Right lung (tissue), 5 donors: ENCODE measurements around the gene CDADC1. TPM values are rescaled to one million over a fixed set of nuclear protein-coding genes. Genes with fewer than 3 reads are reported as not detected.
"Not testable (repeated sequence)": the region's sequence is repeated elsewhere in the genome, so short reads cannot be mapped to it uniquely, and the experiment has no call there.

Experiments used
- DNase-seq, 2 donors: peaks; one replicate each; pipeline ENCODE4 v3.0.0-alpha.2; 2013
- polyA plus RNA-seq, 5 donors: library from polyadenylated mRNA; unstranded; fragments of 120-200 nt; gene quantifications; one replicate each; pipeline versions ENCODE4 v1.2.1 to v1.2.3, GENCODE V29; 2013; ENCODE audit warnings: inconsistent platforms in 1 of 5, low replicate concordance in 1 of 5; ENCODE audit not compliant: insufficient read length in 5 of 5, insufficient read depth in 1 of 5

The CDADC1 gene
- polyA plus RNA-seq, 5 donors: 13.3 to 17.6 (median 16.5) TPM

- no peak for DNase-seq
These were observed 64.1 kb downstream of the CDADC1 start for GRCh38 chr13:49311816-49312215.

- no peak for DNase-seq
These were observed 66.7 kb downstream of the CDADC1 start for GRCh38 chr13:49314344-49314882.

GRCh38 chr13:49315036-49315565, 67.4 kb downstream of the CDADC1 start:
- DNase-seq: no peak

GRCh38 chr13:49315756-49316482, 68.2 kb downstream of the CDADC1 start:
- no peak for DNase-seq

GRCh38 chr13:49319551-49319950, 71.8 kb downstream of the CDADC1 start:
- no peak for DNase-seq

GRCh38 chr13:49319951-49320350, 72.2 kb downstream of the CDADC1 start:
- no peak for DNase-seq

- DNase-seq: no peak
These were observed 73.2 kb downstream of the CDADC1 start for GRCh38 chr13:49320975-49321374.

GRCh38 chr13:49322702-49323101, 75.0 kb downstream of the CDADC1 start:
- DNase-seq: no peak

- no peak for DNase-seq
These were observed 75.6 kb downstream of the CDADC1 start for GRCh38 chr13:49323344-49323743.

GRCh38 chr13:49326222-49326917, 78.6 kb downstream of the CDADC1 start:
- DNase-seq: no peak

- not testable (repeated sequence) for DNase-seq
These were observed 79.4 kb downstream of the CDADC1 start for GRCh38 chr13:49327145-49327544.

- DNase-seq: no peak
These were observed 82.3 kb downstream of the CDADC1 start for GRCh38 chr13:49329831-49330545.

GRCh38 chr13:49330546-49330864, 82.8 kb downstream of the CDADC1 start:
- no peak for DNase-seq

- no peak for DNase-seq
These were observed 88.9 kb downstream of the CDADC1 start for GRCh38 chr13:49336655-49337054.

- no peak for DNase-seq
These were observed 92.4 kb downstream of the CDADC1 start for GRCh38 chr13:49340161-49340560.

- DNase-seq: no peak
These were observed 93.8 kb downstream of the CDADC1 start for GRCh38 chr13:49341517-49341916.

GRCh38 chr13:49341941-49342340, 94.2 kb downstream of the CDADC1 start:
- DNase-seq: no peak

- no peak for DNase-seq
These were observed 94.7 kb downstream of the CDADC1 start for GRCh38 chr13:49342454-49342853.
